Activated T-cell treated with anti-CD3 and anti-CD28 coated beads, Interleukin-2, amount 50 U/mL, for 72 hours (primary cell): Measurements from ENCODE around the gene REPIN1. TPM values are rescaled to one million over a fixed set of nuclear protein-coding genes. Genes with fewer than 3 reads are reported as not detected.

Experiments
- ATAC-seq, 2 donors: fragments of 150-1000 bp; cut with Tn5 transposase; replicated peaks in 1 of 2; 2 replicates each; pipeline ENCODE4 v1.10.0; 2021; ENCODE audit warnings: moderate library complexity in 2 of 2, mild to moderate bottlenecking in 1 of 2
- DNase-seq, 2 donors: peaks; one replicate each; pipeline ENCODE4 v3.0.0; 2021 to 2022; ENCODE audit warnings: mixed read lengths in 1 of 2
- H3K27ac Mint-ChIP-seq: one replicate; pipeline ENCODE4 v1.8.0; 2022; ENCODE audit warnings: mild to moderate bottlenecking, moderate library complexity, mixed read lengths
- H3K27me3 Mint-ChIP-seq: one replicate; pipeline ENCODE4 v1.8.0; 2022; ENCODE audit warnings: low read depth, mixed read lengths
- H3K36me3 Mint-ChIP-seq, 2 donors: one replicate each; pipeline ENCODE4 v1.8.0; 2022; ENCODE audit warnings: mixed read lengths in 2 of 2, mild to moderate bottlenecking in 1 of 2; ENCODE audit not compliant: insufficient read depth in 2 of 2
- H3K4me1 Mint-ChIP-seq: one replicate; pipeline ENCODE4 v1.8.0; 2022; ENCODE audit warnings: low read depth, mixed read lengths
- H3K4me3 Mint-ChIP-seq, 2 donors: one replicate each; pipeline ENCODE4 v1.8.0; 2022; ENCODE audit warnings: mild to moderate bottlenecking in 2 of 2, mixed read lengths in 2 of 2, moderate library complexity in 2 of 2
- H3K9me3 Mint-ChIP-seq, 2 donors: one replicate each; pipeline ENCODE4 v1.8.0; 2022; ENCODE audit warnings: mixed read lengths in 2 of 2
- total RNA-seq, 2 donors: library from RNA; stranded (reverse); gene quantifications; one replicate each; pipeline ENCODE4 v1.2.3, GENCODE V29; 2022

The REPIN1 gene
- total RNA-seq, 2 donors from 2014 or later = 53.6 to 73.7 TPM

- Mint-ChIP-seq H3K4me1 (no peaks in the 10 kb centered on the region), H3K27me3 (peaks cover 36% of the 10 kb centered on the region), H3K4me3 (peak overlapping the region in 1 of 2 donors; percentile 52), H3K9me3 (peaks cover 2 to 3% of the 10 kb centered on the region in 2 donors), H3K27ac (no peak overlapping the region), H3K36me3 (peaks cover 7% of the 10 kb centered on the region in 2 donors)
- ATAC-seq = no peak
- no peak for DNase-seq
Observed at GRCh38 chr7:150340875-150341262, 27.8 kb upstream of the REPIN1 start.

GRCh38 chr7:150341263-150342120 is 27.1 kb upstream of the REPIN1 start, which contains the start of gene RARRES2:
Gene RARRES2 (minus strand): TSS chr7:150341629. CDS start chr7:150340609, 1,020 bp downstream.
- no peak within 1 kb of the TSS for H3K27ac Mint-ChIP-seq
- ATAC-seq = no peak
- H3K4me3 Mint-ChIP-seq = peak within 1 kb of the TSS in 1 of 2 donors; percentile 52
- no peaks in the 10 kb centered on the region for H3K4me1 Mint-ChIP-seq
- no peak for DNase-seq
- H3K27me3 Mint-ChIP-seq = peaks cover 43% of the 10 kb centered on the region
- H3K36me3 Mint-ChIP-seq = peaks cover 7% of the 10 kb centered on the region in 2 donors
- peaks cover 2 to 3% of the 10 kb centered on the region in 2 donors for H3K9me3 Mint-ChIP-seq

GRCh38 chr7:150342121-150342408 is 26.6 kb upstream of the REPIN1 start:
- peaks cover 46% of the 10 kb centered on the region for H3K27me3 Mint-ChIP-seq

GRCh38 chr7:150343225-150343624 is 25.4 kb upstream of the REPIN1 start:
- no peak overlapping the region for H3K4me3 Mint-ChIP-seq
- H3K36me3 Mint-ChIP-seq = peaks cover 7% of the 10 kb centered on the region in 2 donors
- H3K9me3 Mint-ChIP-seq = peaks cover 2 to 3% of the 10 kb centered on the region in 2 donors
- ATAC-seq (no peak), DNase-seq (no peak)
- no peak overlapping the region for H3K27ac Mint-ChIP-seq
- peaks cover 46% of the 10 kb centered on the region for H3K27me3 Mint-ChIP-seq
- no peaks in the 10 kb centered on the region for H3K4me1 Mint-ChIP-seq

More at GRCh38 chr7:150342121-150342408, 26.6 kb upstream of the REPIN1 start:
- ATAC-seq (no peak), DNase-seq (no peak)
- peaks cover 2 to 3% of the 10 kb centered on the region in 2 donors for H3K9me3 Mint-ChIP-seq
- no peaks in the 10 kb centered on the region for H3K4me1 Mint-ChIP-seq
- H3K4me3 Mint-ChIP-seq = no peak overlapping the region
- H3K27ac Mint-ChIP-seq = no peak overlapping the region
- peaks cover 7% of the 10 kb centered on the region in 2 donors for H3K36me3 Mint-ChIP-seq

- Mint-ChIP-seq H3K27me3 (peaks cover 46% of the 10 kb centered on the region), H3K4me1 (no peaks in the 10 kb centered on the region)
Observed at GRCh38 chr7:150344299-150344698, 24.3 kb upstream of the REPIN1 start.

GRCh38 chr7:150345012-150345411 is 23.6 kb upstream of the REPIN1 start:
- Mint-ChIP-seq H3K36me3 (peaks cover 7% of the 10 kb centered on the region in 2 donors), H3K4me1 (no peaks in the 10 kb centered on the region), H3K27ac (no peak overlapping the region)

More at GRCh38 chr7:150344299-150344698, 24.3 kb upstream of the REPIN1 start:
- ATAC-seq (no peak), DNase-seq (no peak)
- H3K27ac Mint-ChIP-seq = no peak overlapping the region
- H3K4me3 Mint-ChIP-seq = no peak overlapping the region
- peaks cover 7% of the 10 kb centered on the region in 2 donors for H3K36me3 Mint-ChIP-seq
- H3K9me3 Mint-ChIP-seq = peaks cover 2 to 3% of the 10 kb centered on the region in 2 donors

GRCh38 chr7:150346922-150347321 is 21.7 kb upstream of the REPIN1 start:
- H3K27ac Mint-ChIP-seq = no peak overlapping the region
- no peak for ATAC-seq
- no peak for DNase-seq
- H3K4me3 Mint-ChIP-seq = no peak overlapping the region
- H3K9me3 Mint-ChIP-seq = peaks cover 2 to 3% of the 10 kb centered on the region in 2 donors
- H3K36me3 Mint-ChIP-seq = peaks cover 6 to 7% of the 10 kb centered on the region in 2 donors
- peaks cover 28% of the 10 kb centered on the region for H3K27me3 Mint-ChIP-seq
- H3K4me1 Mint-ChIP-seq = no peaks in the 10 kb centered on the region

More at GRCh38 chr7:150345012-150345411, 23.6 kb upstream of the REPIN1 start:
- DNase-seq (no peak), ATAC-seq (no peak)
- Mint-ChIP-seq H3K27me3 (peaks cover 40% of the 10 kb centered on the region), H3K4me3 (no peak overlapping the region), H3K9me3 (peaks cover 2 to 3% of the 10 kb centered on the region in 2 donors)

- peaks cover 2% of the 10 kb centered on the region for H3K27me3 Mint-ChIP-seq
- peaks cover 12% of the 10 kb centered on the region for H3K4me1 Mint-ChIP-seq
- ATAC-seq = no peak
- no peak overlapping the region for H3K4me3 Mint-ChIP-seq
- DNase-seq = no peak
- no peaks in the 10 kb centered on the region for H3K36me3 Mint-ChIP-seq
- H3K27ac Mint-ChIP-seq = no peak overlapping the region
- no peaks in the 10 kb centered on the region for H3K9me3 Mint-ChIP-seq
Observed at GRCh38 chr7:150351587-150352194, 16.9 kb upstream of the REPIN1 start.

GRCh38 chr7:150355666-150356059 is 13.0 kb upstream of the REPIN1 start:
- H3K4me1 Mint-ChIP-seq = peaks cover 47% of the 10 kb centered on the region
- H3K27ac Mint-ChIP-seq = no peak overlapping the region
- no peak overlapping the region for H3K4me3 Mint-ChIP-seq
- H3K27me3 Mint-ChIP-seq = no peaks in the 10 kb centered on the region
- no peak for ATAC-seq
- DNase-seq = no peak
- H3K9me3 Mint-ChIP-seq = peaks cover 3 to 4% of the 10 kb centered on the region in 2 donors
- peaks cover 3 to 5% of the 10 kb centered on the region in 2 donors for H3K36me3 Mint-ChIP-seq

GRCh38 chr7:150356265-150356897 is 12.2 kb upstream of the REPIN1 start:
- H3K27ac Mint-ChIP-seq = peak overlapping the region; percentile 13
- H3K4me1 Mint-ChIP-seq = peaks cover 47% of the 10 kb centered on the region
- H3K9me3 Mint-ChIP-seq = peaks cover 3 to 4% of the 10 kb centered on the region in 2 donors
- peaks cover 3 to 5% of the 10 kb centered on the region in 2 donors for H3K36me3 Mint-ChIP-seq
- DNase-seq (peak; percentile 28 to 32), ATAC-seq (peak; percentile 12 to 16)
- H3K27me3 Mint-ChIP-seq = no peaks in the 10 kb centered on the region
- H3K4me3 Mint-ChIP-seq = peak overlapping the region; percentile 8 to 32

- peak; percentile 85 to 87 for ATAC-seq
- peaks cover 3 to 4% of the 10 kb centered on the region in 2 donors for H3K9me3 Mint-ChIP-seq
- peaks cover 47% of the 10 kb centered on the region for H3K4me1 Mint-ChIP-seq
- peak; percentile 71 to 82 for DNase-seq
- H3K27ac Mint-ChIP-seq = peak overlapping the region; percentile 78
- peak overlapping the region; percentile 72 to 78 for H3K4me3 Mint-ChIP-seq
- no peaks in the 10 kb centered on the region for H3K27me3 Mint-ChIP-seq
- H3K36me3 Mint-ChIP-seq = peaks cover 3 to 5% of the 10 kb centered on the region in 2 donors
Observed at GRCh38 chr7:150357270-150357669, 11.4 kb upstream of the REPIN1 start.

- peak; percentile 32 to 34 for DNase-seq
- peak; percentile 52 to 61 for ATAC-seq
- peak overlapping the region; percentile 78 for H3K27ac Mint-ChIP-seq
- peaks cover 3 to 4% of the 10 kb centered on the region in 2 donors for H3K9me3 Mint-ChIP-seq
- peaks cover 3 to 5% of the 10 kb centered on the region in 2 donors for H3K36me3 Mint-ChIP-seq
- peak overlapping the region; percentile 72 to 78 for H3K4me3 Mint-ChIP-seq
- H3K4me1 Mint-ChIP-seq = peaks cover 47% of the 10 kb centered on the region
- H3K27me3 Mint-ChIP-seq = no peaks in the 10 kb centered on the region
Observed at GRCh38 chr7:150357771-150358427, 10.7 kb upstream of the REPIN1 start.
